ENCODE results near the gene MMP28.

Gene MMP28, protein sequence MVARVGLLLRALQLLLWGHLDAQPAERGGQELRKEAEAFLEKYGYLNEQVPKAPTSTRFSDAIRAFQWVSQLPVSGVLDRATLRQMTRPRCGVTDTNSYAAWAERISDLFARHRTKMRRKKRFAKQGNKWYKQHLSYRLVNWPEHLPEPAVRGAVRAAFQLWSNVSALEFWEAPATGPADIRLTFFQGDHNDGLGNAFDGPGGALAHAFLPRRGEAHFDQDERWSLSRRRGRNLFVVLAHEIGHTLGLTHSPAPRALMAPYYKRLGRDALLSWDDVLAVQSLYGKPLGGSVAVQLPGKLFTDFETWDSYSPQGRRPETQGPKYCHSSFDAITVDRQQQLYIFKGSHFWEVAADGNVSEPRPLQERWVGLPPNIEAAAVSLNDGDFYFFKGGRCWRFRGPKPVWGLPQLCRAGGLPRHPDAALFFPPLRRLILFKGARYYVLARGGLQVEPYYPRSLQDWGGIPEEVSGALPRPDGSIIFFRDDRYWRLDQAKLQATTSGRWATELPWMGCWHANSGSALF

DNA sequence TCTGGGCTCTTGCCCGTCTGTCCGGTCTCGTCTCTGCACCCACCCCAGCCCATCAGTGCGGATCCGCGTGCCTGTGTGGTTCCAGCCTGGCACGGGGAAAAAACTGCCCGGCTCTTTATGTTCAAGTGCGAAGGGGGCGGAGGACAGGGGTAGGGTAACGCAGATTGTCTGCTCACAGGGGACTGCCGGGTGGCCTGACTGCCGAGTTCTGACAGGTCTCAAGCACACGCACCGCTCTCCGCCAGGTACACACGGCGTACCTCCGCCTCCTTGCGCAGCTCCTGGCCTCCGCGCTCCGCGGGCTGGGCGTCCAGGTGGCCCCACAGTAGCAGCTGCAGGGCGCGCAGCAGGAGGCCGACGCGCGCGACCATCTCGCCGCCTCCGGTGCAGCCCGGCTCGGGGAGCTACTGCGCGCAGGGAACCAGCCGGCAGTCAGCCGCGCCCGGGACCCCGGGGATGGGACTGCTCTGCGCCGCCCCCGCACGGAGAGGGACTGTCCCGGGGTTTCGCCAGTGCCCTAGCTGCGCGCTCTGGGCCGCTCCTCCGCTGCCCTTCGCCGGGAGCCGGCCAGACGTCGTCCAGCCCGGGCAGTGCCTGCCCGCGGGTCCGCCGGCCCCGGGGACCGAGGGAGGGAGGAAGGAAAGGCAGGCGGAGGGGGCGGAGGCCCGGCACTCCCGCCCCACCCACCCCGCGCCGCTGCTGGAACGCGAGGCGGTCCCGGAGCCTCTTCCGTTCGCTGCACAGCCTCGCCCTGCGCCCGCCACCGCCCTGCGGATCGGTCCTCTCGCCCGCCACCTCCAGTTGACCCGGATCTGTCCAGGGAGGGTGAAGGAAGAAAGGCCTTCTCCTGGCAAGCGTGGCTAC is at the start of gene MMP28:
TSS of gene MMP28 (minus strand) at position 635 of the 864 bp plus-strand sequence. CDS start at position 371, 264 bp downstream.
- DNase-seq (ENCODE audit: low spot score): peak; percentile 64

DNA sequence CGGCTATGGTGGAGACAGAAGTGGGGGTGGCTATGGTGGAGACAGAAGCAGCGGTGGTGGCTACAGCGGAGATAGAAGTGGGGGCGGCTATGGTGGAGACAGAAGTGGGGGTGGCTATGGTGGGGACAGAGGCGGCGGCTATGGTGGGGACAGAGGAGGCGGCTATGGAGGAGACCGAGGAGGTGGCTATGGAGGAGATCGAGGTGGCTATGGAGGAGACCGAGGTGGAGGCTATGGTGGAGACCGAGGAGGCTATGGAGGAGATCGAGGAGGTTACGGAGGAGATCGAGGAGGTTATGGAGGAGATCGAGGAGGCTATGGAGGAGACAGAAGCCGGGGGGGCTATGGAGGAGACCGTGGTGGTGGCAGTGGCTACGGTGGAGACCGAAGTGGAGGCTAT is 49.1 kb upstream of the MMP28 start:
- DNase-seq (ENCODE audit: low spot score): no peak

DNA sequence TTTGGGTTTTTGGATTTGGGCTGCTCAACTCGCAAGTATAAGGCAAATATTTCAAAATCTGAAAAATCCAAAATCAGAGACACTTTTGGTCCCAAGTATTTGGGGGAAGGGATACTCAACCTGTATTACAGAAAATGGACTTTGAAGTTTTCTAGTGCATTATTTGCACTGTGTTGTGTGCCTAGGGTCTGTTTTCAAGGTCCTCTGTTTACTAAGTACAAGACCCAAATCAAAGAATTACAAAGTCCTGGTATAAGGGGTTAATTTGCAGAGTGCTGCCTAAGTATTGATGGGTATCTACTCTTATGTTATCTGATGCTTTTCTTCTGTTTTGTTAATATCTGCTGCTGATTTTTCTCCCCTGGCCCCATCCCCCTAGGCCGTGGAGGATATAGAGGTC is 48.3 kb upstream of the MMP28 start:
- DNase-seq (ENCODE audit: low spot score): no peak

DNA sequence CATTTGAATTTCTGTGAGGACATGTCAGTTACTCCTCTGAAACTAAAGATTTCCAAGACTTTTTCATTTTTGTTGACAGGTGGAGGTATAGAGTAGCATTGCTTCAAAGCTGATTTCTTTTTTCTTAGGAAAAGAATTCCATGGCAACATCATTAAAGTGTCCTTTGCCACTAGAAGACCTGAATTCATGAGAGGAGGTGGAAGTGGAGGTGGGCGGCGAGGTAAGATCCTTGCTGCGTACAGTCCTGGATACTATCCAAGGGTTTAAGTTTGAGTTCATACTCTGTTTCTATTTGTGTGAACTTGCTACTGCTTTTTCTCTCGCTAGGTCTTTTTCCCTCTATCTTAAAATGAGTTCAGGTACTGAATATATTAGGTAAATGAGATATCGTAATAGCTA is 46.8 kb upstream of the MMP28 start:
- DNase-seq (ENCODE audit: low spot score): no peak

DNA sequence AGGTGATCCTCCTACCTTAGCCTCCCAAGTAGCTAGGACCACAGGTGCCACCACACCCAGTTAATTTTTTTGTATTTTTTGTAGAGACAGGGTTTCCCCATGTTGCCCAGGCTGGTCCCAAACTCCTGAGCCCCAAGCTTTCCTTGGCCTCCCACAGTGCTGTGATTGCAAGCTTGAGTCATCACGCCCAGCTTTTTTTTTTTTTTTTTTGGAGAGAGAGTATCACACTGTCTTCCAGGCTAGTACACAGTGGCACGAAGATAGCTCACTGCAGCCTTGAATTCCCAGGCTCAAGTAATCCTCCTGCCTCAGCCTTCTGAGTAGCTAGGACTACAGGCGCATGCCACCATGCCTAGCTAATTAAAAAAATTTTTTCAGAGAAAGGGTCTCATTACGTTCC is 46.1 kb upstream of the MMP28 start:
- no peak for DNase-seq (ENCODE audit: low spot score)

DNA sequence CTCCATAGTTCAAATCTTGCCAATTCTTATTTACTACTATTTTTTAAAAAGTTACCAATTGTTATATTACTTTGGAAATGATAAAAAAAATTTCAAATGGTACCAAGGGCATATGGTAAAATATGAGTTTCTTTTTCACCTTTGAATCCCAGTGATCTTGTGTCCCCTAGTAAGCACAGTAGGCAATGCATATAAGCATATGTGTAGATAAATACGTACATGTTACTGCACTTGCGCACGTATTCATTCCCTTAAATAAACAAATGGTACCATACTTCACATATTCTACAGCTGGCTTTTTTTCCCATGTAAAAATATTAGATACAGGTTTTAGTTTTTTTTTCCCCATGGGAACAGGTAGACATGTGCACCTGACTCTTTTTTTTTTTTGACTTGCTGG is 45.7 kb upstream of the MMP28 start:
- DNase-seq (ENCODE audit: low spot score): no peak

DNA sequence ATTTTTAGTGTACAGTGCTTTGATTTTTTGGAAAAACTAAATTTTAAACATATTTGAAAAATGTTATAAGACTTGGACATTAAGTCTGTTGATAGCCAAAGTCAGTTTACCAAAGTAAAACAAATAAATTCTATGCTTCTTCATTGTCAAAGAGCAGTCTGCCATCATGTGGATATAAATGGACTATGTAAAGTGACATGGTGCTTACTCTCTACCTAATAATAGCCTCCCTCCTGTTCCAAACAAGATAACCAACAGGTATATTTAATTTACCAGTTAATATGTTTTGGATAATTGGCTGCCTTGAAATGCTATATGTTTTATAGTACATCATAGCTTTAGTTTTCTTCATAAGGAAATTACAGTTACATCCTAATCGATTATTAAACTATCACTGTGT is 29.8 kb upstream of the MMP28 start:
- no peak for DNase-seq (ENCODE audit: low spot score)

DNA sequence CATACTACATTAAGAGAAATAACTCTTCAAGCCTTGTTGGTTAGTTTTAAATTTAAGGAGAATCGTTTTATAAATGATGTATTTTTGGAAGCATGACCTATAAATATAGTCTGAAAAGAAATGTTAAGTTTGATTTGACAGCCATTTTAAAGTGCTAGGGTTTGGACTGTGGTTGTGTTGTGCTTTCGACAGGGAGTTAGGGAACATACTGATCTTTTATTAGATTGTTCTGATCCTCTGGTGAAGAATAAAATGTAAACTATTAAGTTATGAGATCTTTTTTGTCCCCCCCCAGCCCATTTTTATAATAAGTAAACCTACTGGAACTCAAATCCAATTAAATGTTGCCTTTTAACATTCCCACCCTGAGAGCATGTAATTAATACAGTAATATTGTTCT is 25.9 kb upstream of the MMP28 start:
- DNase-seq (ENCODE audit: low spot score): no peak

DNA sequence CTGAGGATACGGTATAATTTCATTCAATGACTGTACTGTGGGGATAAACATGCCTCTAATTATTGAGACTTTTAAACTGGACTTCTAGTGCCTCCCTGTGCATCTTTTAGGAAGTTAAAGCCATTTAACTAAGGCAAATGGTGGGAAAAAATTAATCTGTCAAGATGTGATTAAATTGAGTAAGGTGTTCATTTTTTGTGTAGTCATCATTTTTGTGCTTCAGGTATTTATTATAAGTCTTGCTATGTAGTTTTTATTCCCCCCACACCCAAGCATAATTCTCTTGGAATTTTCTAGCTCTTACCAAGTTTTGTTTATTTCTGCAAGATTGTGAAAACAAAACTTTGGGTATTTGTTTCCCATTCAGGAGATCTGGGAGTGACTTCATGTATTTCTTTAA is 24.0 kb upstream of the MMP28 start:
- DNase-seq (ENCODE audit: low spot score): no peak

DNA sequence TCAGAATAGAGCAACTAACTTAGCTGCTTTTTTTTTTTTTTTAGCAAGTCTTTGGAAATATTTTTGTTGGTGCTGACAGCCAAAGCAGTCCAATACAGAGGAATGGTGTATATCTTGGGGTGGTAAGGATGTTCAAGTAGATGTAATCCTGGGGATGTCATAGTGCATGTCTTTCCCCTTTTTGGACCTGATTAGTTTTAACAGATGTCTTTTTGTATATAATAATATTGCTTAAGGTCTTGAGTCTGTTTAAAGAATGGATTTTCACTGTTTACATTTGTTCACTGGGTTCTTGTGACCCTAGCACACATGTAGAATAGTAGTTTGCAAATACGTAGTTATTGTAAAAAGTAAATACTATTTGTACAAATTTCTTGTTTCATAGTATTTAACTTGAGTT is 21.8 kb upstream of the MMP28 start:
- no peak for DNase-seq (ENCODE audit: low spot score)

DNA sequence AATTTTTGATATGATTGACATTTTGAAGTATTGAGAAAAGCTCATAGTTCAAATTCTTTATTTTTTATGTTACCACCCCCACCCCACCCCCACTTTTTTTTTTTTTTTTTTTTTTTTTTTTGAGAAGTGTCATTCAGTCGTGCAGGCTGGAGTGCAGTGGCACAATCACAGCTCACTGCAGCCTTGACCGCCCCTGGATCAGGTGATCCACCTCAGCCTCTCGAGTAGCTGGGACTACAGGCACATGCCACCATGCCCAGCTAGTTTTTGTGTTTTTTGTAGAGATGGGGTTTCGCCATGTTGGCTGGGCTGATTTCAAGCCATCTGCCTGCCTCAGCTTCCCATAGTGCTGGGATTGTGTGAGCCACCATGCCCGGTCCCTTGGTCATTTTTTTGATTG is 21.3 kb upstream of the MMP28 start:
- DNase-seq (ENCODE audit: low spot score): no peak

DNA sequence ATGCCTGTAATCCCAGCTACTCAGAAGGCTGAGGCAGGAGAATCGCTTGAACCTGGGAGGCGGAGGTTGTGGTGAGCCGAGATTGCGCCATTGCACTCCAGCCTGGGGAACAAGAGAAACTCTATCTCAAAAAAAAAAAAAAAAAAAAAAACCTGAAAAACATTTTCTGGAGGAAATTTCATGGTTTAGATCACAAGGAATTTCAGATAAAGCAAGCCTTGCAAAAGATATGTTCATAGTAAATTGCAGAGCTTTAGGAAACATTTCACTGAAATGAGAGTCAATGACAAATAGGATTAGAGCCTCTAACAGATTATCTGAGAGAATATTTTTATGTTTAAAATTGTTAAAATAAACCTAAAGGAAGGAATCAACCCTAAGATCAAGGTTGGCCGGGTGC is 17.0 kb upstream of the MMP28 start:
- DNase-seq (ENCODE audit: low spot score): no peak

DNA sequence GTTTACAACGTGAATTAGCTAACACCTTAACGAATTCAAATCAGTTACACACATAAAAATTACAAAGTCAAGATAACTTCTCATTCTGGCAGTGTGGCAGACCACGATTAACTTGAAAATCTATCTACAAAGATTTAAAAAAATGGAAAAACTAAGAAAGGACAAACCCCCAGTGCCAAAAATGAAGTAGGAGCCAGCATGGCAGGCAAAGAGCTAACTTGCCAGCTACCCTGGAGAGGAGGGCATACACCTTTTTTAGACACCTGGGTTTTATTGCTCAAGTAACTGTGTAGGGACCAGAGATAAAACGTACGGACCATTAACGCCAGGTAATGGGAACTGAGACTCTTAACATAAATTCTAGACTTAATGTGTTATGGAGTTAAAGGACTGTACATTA is 16.3 kb upstream of the MMP28 start:
- no peak for DNase-seq (ENCODE audit: low spot score)

DNA sequence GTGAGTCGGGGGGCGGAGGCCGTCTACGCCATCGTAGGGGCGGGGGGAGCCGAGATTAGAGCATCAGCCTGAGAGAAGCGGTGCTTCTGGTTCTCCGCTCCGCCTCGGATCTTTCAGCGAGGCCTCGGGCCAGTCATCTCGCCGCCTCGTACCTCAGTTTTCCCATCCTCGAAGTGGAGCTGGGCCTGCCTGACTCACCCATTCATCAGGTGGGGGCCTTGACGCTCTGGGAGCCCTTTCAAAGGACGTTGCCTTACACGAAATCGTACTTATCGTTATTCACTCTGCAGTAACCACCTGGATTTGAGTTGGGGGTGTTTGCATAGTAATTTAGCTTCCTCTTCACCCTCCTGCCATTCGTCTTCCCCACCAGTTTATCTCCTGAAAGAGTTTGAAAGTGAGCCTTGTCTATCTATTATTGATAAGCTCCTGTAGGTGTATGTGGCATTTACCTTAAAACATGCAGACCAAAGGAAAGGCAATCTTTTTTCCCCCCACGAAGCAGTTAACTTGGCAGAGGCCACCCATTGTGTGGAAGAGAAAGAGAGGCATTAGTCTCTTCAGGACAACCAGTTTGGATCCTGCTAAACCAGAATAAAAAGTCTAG is 14.5 kb upstream of the MMP28 start:
- no peak for DNase-seq (ENCODE audit: low spot score)

DNA sequence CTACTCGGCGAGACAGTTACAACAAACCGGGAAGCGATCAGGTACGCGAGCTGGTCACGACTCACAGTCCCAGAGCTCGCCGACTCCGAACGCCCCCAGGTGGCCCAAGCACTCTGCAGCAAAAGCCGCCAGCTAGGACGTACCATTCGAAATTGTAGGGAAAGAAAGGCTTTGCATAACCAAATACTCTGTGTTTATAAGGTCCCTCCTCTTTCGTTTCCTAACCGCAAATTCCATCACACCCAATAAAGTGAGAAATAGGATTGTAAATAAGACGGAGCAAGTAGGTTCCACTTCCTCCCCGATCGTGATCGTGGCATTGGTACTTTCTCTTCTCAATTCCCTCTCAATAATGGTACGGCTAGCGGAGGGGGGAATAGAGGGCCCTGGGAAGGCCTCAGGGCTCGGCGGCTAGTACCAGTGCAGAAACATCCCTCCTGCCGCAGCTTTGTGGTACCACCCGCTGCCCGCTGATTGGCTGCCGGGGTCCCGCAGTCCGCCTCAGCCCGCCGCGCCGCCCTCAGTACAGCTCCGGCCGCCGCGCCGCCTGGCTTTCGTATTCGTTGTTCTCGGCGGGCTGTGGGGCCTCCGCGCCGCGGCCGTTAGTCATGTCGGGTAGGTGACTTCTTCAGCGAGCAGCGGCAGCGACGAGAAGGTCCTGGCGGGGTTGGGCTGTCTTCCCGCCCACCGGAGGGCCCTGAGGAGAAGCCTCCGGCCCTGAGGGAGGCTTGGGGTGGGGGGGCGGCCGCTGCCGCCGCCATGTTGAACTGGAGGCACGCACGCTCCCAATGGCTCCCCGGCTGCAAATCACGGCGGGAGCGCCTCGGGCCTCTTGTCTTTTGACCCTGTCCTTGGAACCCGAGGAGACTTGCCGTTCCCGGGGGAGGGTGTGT is 13.8 kb upstream of the MMP28 start, which contains the start of gene TAF15:
TSS of gene TAF15 (plus strand) at position 523 of the 893 bp plus-strand sequence. CDS start at position 609, 86 bp downstream.
- peak; percentile 97 for DNase-seq (ENCODE audit: low spot score)

DNA sequence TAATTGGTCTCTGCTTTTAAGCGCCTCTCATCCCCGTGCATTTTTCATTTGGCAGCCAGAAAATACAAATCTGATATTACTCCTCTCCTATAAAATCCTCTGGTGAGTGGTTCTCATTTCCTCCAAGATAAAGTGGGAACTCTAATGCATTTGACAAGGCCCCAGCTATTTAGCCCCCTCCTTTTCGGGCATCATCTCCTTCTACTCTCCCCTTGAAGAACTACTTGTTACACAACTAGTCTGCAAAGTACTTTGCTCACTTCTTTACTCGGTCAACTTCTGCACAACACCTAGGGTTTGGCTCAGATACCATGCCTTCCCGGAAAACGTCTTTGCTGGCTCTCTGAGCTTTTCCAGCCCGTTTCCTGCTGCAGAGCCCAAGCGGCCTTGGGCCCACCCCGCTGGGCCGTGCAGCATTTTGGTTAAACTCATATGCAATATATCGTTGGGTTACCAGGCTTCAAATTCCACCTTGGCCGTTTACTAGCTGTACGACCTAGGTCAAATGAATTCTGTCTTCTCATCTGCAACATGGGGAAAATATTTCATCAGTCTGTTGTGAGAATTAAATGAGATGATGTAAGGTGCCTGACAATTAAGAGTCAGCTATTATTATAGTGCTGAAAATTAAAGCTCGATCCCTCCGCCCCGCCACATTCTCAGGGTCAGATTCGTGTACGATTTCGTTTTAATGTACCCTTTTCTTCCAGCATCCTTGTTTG is 13.0 kb upstream of the MMP28 start:
- no peak for DNase-seq (ENCODE audit: low spot score)

DNA sequence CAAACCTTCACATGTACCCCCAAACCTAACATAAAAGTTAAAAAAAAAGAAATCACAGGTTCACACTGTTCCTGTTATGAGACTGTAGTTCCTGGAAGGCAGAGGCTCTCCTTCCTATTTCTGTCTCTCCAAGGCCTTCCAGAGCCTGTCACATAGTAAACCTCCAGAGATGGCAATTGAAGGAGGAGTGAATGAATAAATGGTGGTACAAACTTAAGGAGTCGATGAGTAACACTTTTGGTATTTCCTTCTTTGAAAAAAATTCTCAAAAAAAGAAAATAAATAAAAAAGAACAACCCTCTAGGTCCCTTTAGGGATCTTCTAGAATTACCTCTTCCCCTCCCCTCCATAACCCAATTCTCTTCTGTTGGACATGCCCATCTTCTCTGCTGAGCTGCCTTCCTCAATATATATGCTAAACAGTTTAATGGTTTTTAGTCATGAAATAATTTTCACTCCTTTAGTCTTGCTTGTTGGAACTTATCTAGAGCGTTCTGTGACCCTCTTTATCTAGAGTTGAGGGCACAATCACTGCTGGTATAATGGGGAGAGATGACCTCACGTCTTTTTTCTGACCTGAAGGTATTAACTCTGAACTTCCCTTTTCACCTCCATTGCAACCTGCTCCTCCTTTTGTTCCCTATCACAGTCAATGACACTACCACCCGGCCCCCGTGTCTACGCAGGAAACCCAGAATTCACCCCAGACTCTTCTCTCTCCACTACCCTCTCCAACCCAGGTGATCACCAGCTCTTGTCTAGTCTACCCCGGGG is 12.1 kb upstream of the MMP28 start:
- peak; percentile 36 for DNase-seq (ENCODE audit: low spot score)

DNA sequence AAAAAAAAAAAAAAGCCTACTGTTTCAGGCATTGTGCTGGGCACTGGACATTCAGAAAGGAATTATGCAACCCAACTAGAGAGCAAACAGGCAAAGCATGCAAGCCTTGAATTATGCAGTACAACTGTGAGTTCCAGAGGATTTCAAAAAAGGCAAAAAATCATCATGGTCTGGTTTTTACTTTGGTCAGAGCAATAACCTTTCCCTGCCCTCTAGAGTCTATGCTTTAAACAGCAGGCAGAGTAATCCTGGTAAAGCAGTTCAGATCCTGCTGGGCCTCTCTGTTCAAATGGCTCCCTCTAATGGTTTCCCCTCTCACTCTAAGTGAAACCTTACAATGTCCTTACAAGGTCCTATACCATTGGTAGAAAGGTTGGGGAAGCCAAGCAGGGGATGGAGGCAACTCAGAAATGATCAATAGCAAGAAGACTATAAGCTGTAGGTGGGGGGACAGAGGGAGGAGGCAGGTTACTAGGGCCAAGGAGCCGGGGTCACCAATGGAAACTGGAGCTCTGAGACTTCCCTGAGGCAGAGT is 9.3 kb upstream of the MMP28 start:
- peak; percentile 89 for DNase-seq (ENCODE audit: low spot score)

DNA sequence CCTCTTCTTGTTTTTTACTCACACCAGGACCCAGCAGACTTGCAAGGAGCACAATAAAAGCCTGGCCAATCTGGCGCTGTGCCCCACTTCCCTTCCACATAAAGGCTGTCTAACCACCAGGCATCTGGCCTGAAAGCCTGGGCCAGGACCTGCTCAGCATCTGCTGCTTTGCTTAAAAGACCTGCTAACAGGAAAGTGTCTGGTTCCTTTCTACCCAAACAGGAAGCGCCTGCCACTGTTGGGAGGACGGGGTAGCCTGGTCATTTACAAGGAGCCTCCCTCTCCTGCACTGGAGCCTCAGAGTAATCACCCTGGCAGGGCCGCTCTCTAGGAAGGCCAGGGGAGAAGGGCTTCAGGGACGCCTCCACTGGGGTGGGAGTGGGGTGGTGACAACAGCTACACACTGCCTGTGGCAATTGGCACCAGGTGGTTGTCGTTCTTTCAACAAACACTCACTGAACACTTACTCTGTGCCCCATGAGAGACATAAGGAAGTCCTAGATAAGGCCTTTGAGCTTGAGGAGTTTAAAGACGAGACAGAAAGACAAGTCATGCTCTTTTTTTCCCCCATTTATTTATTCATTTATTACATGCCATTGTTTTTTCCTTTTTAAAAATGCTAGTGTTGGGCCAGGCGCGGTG is 6.3 kb upstream of the MMP28 start:
- no peak for DNase-seq (ENCODE audit: low spot score)
